Measurements from ENCODE around the gene SNX5.

SNX5 gene

GRCh38 chr20:17968366-17969277, at the start of gene SNX5, which contains the start of gene MGME1:
Gene SNX5 (minus strand): TSS chr20:17968794. CDS start chr20:17968425, 369 bp downstream.
Gene MGME1 (plus strand): TSS chr20:17969018. CDS start chr20:17969860, 842 bp downstream.
- peak; percentile 99 for DNase-seq (ENCODE audit: low read depth)

GRCh38 chr20:18018100-18018499, 49.5 kb upstream of the SNX5 start:
- no peak for DNase-seq (ENCODE audit: low read depth)

DNA sequence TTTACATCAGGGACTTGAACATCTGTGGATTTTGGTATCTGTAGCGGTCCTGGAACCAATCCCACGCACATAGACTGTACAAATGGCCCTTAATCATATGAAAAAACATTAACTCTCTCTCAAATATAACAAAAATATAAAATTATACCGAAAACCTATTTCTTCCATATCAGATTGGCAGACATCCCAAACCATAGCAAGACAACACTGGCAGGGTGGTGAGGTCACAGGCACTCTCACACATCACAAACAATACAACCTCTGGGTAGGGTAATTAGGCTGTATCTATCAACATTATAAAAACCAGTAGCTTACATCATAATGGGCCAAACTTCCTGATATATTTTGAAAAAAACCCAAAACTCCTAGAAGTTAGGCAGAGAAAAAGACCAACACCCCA, 48.2 kb upstream of the SNX5 start:
- DNase-seq (ENCODE audit: low read depth) = no peak

DNA sequence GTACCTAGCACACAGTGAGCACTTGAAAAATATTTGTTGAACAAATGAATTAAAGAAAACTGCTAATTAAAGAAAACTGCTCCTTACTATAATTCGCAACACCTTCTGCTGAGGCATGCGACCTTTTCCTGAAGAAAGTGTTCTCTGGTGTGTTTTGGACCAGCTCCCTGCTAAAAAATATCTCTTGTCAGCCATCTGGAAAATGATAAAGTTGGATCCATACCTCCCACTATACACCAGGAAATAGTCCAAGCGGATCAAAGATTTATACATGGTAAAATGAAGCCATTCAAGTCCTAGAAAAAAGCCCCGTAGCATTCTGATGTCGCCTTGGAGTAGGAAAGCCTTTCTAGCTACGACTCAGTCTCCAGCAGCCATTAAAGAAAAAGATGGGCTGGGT, 45.8 kb upstream of the SNX5 start:
- no peak for DNase-seq (ENCODE audit: low read depth)

- no peak for DNase-seq (ENCODE audit: low read depth)
Measured at GRCh38 chr20:18012901-18013300, 44.3 kb upstream of the SNX5 start.

DNA sequence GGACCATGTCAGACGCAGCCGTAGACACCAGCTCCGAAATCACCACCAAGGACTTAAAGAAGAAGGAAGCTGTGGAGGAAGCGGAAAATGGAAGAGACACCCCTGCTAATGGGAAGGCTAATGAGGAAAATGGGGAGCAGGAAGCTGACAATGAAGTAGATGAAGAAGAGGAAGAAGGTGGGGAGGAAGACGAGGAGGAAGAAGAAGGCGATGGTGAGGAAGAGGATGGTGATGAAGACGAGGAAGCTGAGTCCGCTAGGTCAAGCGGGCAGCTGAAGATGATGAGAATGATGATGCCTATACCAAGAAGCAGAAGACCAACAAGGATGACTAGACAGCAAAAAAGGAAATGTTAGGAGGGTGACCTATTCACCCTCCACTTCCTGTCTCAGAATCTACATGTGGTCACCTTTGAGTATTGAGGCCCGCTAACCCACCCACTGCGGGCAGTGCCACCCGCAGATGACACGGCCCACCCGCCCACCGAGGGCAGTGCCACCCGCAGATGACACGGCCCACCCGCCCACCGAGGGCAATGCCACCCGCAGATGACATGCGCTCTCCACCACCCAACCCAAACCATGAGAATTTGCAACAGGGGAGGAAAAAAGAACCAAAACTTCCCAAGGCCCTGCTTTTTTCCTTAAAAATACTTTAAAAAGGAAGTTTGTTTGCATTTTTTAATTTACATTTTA, 43.5 kb upstream of the SNX5 start:
- no peak for DNase-seq (ENCODE audit: low read depth)

GRCh38 chr20:18011482-18011881, 42.9 kb upstream of the SNX5 start:
- DNase-seq (ENCODE audit: low read depth) = no peak

GRCh38 chr20:18009116-18009515, 40.5 kb upstream of the SNX5 start:
- no peak for DNase-seq (ENCODE audit: low read depth)

DNA sequence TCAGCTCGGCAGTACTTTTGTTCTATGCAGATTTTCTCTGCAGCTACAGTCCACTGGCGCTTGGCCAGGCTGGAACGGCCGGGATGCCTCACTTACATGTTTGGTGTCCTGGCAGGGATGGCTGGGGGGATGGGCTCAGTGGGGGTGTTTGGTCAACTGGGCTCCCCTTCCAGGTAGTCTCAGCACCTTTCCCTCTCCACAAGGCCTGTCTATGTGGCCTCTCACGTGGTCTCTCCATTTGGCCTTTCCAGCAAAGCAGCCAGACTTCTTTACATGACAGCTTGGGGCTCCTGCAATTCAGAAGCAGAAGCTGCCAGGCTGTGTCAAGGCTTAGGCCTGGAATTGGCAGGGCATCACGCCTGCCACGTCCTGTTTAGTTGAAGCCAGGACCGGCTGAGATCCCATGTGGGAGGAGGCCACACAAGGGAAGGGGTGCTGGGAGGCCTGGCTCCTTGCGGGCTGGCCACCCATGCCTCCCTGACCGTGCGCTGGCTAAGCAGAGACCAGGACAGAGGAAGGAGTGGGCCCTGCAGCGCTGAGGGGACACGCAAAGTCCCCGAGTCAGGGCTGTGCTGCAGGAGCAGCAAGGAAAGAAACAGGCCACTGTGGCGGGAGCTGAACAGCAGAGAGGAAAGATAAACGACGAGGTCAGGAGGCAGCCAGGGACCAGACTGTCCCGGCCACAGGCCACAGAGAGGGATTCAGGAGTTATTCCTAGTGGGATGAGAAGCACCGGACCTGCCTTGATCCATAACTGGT, 39.1 kb upstream of the SNX5 start:
- DNase-seq (ENCODE audit: low read depth) = no peak

GRCh38 chr20:18006684-18007083, 38.1 kb upstream of the SNX5 start:
- no peak for DNase-seq (ENCODE audit: low read depth)

- no peak for DNase-seq (ENCODE audit: low read depth)
Measured at GRCh38 chr20:18005990-18006364, 37.4 kb upstream of the SNX5 start.

GRCh38 chr20:18005170-18005989, 36.8 kb upstream of the SNX5 start:
- DNase-seq (ENCODE audit: low read depth) = no peak

DNA sequence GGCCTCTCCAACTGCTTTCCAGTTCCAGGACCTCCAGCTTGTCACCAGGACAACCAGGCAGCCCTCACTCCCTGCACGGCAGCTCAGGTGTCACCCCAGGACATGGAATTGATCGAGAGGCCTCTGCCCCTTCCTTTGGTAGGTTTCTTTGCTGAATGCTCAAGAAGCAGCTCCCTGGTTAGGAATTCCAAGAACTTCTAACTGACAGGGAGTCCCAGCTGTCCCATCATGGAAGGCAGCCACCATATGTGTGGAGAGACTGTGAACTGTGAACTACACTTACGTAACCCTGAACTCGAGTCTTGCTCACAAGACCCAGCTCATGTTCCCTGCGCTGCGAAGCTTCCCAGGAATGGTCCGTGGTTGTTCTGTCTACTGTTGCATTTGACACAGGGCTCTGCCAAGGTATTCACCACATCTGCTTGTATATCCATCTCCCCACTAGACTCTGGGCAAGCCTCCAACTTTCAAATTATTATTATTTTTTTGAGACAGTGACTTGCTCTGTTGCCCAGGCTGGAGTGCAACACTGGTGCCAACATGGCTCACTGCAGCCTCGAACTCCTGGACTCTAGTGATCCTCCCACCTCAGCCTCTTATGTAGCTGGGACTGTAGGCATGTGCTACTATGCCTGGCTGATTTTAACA, 35.9 kb upstream of the SNX5 start:
- DNase-seq (ENCODE audit: low read depth) = no peak

- DNase-seq (ENCODE audit: low read depth) = no peak
Measured at GRCh38 chr20:18003897-18004296, 35.3 kb upstream of the SNX5 start.

DNA sequence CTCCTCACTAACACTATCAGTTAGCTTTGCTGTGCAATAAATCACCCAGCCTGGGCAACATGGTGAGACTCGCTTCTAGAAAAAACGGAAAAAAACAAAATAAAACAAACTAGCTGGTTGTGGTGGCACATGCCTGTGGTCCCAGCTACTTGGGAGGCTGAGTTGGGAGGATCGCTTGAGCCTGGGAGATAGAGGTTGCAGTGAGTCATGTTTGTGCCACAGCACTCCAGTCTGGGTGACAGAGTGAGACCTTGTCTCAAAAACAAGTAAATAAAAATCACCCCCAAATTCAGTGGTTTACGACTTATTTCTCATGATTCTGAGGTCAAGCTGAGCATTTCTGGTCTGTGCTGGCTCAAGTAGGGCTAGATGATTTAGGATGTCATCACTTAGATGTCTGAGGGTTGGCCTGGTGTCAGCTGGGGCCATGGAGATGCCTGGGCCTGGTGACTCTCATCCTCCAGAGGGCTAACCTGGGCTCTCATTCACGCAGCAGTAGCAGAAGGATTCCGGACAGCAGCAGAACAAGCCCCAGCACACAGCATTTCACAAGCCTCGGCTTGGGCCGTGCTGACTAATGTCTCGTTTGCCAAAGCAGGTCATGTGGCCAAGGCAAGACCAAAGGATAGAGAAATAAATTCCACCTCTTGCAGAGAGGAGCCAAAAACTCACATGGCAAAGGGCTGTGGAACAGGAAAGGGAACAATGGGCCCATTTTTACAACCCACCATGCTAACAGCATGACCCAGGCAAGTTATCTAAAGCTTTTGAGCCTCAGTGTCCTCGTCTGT, 32.7 kb upstream of the SNX5 start:
- no peak for DNase-seq (ENCODE audit: low read depth)

DNA sequence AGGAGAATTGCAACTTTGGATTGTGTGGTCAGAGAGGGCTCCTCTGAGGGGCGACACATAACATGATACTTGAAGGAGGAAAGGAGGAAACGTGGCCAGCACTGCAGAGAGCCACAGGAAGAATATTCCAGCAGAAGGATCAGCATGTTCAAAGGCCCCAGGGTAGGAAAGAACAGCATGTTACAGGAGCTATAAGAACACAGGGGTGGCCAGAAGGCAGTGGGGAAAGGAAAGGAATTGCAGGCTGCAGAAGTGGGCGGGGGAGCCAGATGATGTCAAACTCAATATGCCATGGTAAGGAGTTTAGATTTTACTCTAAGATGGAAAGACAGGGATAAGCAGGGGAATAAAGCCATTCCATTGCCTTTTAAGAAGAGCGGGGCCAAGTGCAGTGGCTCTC, 31.0 kb upstream of the SNX5 start:
- no peak for DNase-seq (ENCODE audit: low read depth)

DNA sequence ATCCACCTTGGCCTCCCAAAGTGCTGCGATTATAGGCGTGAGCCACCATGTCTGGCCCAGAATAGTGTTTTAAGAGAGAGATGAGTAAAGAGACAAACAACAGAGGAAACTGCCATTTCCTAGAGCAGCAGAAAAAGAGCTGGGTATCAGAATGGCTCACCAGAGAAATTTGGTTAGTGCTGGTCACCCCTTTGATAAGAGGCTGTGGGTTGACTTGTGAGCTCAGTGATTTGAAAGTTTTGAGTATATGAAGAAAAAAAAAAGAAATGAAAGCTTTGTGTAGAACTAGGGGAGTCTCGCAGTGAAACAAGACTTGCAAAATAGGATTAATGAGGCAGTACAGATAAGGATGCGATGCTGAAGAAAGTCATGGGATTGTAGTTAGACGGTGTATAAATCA, 29.9 kb upstream of the SNX5 start:
- no peak for DNase-seq (ENCODE audit: low read depth)

DNA sequence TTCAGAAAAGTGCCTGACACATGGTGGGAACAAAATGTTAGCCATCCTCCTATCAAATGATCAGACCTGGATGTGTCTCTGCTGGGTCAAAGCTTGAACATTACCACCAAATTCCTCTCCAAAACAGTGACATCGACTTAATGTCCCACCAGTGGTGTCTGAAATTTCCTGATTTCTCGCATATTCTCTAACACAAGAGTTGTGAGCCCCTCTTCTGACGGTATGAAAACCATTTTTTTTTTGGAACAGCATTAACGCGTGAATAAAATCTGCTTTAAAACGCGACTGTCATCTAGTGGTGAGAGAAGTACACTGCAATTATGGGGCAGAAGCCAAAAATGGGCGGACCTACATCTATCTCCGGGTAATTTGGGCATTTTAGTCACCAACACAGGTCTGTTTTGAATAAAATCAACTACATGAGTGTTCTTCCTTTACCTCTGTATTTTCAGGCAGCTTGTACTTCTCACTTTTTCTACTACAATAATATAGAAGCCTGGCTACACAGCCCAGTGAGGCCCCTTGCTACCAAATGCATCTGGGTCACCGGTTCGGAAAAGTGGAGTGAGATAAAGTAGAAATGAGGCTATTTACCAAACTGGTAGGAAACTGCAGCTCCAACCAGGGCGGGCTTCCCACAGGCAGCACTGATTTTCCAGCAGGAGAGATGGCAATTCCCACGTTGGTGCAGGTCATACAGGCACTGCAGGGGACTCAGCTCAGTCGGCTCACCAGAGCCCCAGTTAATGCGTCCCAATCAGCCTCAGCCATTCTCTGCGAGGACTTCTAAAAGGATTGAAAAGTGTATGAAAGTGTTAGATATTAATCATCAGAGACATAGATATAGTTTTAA, 27.6 kb upstream of the SNX5 start:
- peak; percentile 7 for DNase-seq (ENCODE audit: low read depth)

DNA sequence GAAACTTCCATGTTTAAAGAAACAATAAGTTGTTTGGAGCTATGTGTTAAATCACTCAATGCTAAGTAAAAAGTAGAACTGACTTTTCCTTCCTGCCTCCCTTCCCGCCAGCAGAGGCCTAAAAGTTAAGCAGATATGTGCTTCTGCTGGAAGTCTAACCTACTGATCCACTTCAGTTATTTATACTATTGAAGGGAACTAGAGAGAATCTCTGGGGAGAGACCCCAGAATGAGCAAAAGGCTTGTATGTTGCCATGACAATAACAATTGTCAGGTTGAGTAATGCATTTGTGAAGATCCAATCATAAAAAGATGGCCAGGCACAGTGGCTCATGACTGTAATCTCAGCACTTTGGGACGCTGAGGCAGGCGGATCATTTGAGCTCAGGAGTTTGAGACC, 25.0 kb upstream of the SNX5 start:
- DNase-seq (ENCODE audit: low read depth) = no peak

Measured in stimulated activated CD4-positive, alpha-beta T cell treated with anti-CD3 and anti-CD28 coated beads, Interleukin-2, amount 100 ng/mL, for 4 hours (primary cell).